RPMI8226 (cell line): Measurements from ENCODE around the gene SON.
A peak's percentile ranks its signal among the peaks of the same experiment; 100 is the strongest.
"Not testable (repeated sequence)": the region's sequence is repeated elsewhere in the genome, so short reads cannot be mapped to it uniquely, and the experiment has no call there.

Experiments used
- DNase-seq: peaks from one replicate; pipeline ENCODE4 v3.0.0-alpha.2; 2015

SON gene

DNA sequence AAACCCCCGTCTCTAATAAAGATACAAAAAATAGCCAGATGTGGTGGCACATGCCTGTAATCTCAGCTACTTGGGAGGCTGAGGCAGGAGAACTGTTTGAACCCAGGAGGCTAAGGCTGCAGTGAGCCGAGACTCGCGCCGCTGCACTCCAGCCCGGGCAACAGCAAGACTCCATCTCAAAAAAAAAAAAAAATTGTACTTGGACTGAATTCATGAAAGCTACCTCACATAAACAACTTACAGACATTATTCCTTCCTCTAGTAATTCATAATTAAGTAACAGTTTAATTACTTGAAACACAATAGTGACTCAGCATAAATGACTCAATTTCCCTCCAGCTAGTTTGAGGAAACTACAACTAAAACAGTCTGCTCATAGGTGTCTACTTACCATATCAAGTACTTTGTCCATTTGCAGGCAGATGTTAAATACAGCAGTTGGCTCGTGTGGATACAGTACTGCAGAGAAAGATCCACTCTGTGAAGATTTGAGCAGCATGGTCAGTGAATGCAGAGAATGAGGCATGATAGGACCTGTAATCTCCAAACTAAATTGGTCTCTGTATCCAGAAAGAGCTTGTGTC lies 36.2 kb downstream of the SON start:
- no peak for DNase-seq

DNA sequence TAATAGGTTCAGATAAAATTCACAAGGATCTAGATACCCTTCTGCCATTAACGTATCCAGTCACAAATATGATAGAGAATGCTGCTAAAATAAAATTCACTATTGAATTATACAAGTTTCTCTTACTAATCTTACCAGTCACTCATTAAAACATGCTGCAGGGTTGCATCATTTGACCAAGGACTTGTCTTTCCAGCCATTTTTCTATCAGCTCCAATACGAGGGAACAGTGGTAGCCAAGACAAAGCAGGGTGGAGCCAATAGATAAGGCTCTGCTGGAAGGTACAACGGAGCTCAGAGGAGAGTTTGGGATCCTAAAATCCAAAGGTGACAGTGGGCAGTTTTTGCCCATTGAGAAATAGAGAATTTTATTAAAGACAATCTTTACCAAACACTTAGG lies 41.6 kb downstream of the SON start:
- DNase-seq: no peak

DNA sequence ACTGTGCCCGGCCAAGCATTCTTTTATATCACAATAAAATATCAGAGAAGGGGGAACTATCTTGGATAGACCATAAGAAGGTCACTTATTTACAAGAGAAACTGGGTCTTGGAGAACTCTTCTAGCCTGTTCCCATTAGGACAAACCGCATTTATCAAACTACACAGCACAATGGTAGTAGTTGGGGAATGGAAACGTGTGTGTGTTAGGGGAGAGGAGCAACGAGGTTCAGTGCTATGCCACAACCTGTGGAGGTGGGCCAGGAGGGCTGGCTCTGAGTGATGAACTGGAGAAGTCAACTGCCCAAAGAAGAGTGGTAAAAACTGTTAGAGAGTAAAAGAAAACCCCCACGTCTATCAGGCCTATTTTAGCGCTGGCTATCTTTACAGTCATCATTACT lies 44.1 kb downstream of the SON start:
- DNase-seq: no peak

DNA sequence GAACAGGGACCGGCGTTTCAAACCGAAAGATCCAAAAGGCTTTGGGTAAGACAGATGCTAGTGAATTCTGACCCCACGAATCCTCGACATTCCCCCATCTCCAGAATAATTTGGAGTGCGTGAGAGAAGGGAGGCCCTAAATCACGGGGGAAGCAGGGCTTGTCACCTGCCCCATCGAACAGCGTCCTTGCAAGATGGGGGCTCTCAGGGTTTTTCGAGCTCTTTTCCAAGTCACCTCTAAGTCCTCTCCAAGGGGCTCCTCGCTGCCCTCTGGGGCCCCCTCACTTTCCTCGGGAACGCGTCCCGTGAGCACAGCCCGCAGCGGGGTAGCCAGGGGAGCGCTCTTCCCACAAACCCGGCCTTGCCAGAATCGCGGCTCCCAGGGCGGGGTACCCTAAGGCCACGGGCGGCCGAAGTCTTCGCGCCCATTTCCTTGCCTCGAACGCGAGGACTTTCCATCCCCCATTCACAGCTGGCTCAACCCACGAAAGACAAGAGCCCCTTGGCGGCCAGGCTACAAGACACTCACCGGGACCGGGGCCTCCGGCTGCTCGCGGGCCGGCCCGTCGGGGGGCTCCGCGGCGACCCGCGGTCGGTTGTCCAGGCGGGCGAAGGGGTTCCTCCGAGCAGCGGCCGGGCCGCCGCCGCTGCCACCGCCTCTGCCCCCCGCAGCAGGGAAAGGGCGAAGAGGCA lies 45.1 kb downstream of the SON start:
- DNase-seq: peak; percentile 68

DNA sequence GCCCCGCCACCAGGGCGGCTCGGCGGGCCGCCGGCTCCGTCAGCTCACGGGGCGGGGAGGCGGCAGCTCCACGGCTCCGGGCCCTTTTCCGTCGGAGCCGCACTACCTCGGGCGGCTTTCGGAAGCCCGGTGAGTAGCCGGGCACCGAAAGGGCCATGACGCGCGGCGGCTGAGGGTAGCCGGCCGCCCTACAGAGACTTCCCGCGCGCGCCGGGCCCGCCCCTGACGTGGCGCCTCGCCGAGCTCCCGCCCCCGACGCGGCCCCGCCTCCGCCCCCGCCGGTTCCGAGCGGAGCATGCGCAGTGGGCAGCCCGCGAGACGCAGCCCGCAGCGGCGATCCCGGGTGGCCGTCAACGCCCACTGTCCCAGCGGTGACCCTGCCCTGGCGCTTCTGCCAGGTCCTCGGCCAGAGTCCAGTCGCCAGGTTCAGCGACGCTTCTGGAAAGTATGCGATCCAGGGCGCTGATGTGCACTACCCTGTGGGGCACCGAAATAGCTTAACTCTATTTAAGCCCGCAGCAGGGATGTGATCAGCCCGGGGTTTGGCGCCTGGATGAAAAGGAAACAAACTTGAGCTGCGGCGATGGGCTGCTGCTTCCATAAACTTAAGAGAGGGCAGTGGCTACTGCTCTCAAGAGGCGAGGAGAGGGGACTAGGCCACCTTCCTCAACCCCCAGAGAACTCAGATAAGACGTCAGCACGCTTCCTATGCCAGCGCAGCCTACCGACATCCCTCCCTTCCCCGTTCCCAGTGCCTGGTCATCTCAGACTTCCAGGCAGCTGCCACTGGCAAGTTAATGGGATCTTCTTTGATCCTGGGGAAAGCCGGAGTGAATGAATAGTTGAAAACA lies 45.9 kb downstream of the SON start, which contains the start of gene DONSON:
Gene DONSON, minus strand, starts transcription at position 200 of the 851 bp plus-strand sequence. Its CDS starts 43 bp downstream, at position 157.
- peak; percentile 92 for DNase-seq

DNA sequence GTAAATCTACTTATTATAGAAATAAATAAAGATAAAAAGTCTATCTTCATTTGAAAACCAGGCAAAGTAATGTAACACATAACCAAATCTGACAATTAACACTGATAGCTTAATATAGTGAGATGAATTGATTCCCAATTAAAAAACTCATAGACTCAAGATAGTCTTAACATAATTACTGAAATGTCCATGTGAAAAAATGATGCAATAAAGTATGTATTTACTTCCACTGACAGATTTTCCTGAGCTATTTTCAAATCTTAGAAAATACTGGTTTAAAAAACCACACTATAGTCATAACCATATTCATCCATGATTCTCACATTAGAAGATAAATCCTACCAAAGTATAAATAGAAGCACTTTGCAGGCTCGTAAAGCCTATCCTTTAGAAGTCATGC lies 55.2 kb downstream of the SON start:
- no peak for DNase-seq

DNA sequence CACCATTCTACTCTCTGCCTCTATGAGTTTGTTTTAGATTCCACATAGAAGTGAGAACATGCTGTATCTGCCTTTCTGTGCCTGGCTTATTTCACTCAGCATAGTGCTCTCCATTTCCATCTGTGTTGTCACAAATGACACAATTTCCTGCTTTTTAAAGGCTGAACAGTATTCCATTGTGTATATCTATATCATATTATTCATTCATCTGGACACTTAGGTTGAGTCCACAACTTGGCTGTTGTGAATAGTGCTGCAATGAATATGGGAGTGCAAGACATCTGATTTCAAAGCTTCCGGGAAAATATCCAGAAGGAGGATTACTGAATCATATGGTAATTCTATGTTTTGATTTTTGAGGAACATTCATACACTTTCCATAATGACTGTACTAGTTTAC lies 65.7 kb downstream of the SON start:
- no peak for DNase-seq

DNA sequence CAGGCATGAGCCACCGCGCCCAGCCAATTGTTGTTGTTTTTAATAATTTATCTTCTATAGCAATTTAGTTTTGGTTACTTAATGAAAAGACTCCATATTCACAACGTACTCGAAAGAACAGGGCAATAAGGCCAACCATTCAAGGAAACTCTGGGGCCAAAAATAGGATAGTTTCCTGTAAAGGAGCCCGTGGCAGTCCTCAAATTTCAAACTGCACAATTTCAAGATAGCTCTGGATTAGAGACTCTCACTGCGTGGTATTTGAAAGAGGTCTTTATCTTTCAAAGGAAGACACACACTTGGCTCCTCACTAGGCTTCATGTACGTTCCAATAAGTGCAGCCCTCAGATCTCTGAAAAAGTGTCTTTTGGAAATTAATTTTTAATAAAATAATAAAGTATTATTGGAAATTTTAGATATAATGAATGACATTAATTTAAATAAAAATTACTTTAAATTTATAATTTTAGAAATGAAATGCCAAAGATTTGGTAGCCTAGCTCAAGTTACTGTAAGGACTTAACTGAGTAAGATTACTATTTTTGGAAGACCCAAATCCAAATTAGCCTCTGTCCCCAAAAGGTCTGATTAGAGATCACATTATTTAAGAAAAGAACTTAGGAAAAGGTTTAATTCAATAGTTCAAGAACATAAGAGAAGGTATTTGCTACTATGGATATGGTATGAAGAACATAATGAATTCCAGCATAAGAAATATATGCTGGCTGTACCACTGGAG lies 68.3 kb downstream of the SON start:
- DNase-seq: no peak

DNA sequence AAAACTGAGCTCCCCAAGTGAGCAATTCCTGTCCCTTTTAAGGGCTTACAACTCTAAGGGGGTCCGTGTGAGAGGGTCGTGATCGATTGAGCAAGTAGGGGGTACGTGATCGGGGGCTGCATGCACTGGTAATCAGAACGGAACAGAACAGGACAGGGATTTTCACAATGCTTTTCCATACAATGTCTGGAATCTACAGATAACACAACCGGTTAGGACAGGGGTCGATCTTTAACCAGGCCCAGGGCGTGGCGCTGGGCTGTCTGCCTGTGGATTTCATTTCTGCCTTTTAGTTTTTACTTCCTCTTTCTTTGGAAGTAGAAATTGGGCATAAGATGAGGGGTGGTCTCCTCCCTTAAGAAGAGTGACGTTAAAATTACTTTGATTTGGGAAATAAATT lies 74.7 kb downstream of the SON start:
- not testable (repeated sequence) for DNase-seq

DNA sequence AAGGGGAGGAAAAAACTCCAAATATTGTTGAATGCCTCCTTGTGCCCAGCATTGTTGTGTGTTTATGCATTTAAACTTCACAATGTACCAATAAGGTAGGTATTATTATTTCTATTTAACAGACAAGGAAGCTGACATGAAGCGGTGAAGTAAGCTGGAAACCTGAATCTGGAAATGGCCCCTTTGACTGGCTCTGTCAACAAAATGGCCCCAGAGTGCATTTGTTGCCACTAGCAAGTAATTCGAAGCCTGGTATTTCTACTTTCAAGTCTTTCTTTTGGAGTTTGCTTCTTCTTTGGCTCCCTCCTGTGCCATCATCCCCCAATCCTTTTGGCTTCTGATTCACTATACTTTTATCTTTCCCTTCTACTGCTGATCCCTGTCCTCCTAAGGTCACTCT lies 75.6 kb downstream of the SON start:
- no peak for DNase-seq

DNA sequence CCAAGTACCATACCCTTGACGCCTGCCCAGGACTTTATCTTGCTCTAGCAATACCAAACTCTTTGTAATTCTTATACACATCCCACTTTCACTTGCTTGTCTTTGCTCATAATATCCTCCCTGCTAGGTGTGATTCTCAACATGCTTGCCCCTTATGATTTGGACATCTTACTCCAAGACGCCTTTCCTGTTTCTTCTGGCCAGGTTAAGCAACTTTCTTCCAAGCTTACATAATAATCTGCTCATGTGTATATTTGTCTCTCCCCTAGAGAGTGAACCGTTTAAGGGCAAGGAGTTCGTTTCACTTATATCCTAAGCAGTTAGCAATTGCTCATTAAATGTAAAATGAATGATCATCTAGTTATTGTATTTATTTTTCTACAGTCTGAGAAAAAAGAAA lies 76.9 kb downstream of the SON start:
- DNase-seq: no peak

DNA sequence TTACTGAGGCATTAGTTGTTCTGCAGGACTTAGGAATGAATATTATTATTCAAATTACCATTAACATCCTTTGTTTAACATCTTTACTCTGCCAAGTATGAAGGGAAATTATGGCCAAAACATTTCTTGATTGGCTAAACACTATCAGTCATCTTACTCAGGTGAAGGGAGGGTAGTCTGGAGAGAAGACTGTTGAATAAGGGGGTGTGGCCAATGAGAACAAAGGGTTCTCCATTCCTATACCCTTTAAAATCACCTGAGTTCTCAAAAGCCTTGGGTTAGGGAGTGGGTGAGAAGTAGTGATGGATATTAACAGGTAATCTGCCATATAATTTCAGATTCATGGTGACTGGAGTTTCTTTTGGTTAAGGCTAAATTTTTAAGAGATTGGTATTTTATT lies 79.4 kb downstream of the SON start:
- no peak for DNase-seq

DNA sequence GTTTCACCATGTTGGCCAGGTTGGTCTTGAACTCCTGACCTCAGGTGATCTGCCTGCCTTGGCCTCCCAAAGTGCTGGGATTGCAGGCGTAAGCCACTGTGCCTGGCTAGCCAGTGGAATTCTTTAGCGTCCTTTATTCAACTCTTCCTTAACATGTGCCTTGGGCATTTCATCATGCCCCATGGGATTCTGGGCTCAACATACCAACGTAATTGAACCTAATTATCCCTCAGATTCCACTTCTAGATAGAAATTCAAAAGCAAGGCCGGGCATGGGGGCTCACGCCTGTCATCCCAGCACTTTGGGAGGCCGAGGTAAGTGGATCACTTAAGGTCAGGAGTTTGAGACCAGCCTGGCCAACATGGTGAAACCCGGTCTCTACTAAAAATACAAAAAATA lies 83.3 kb downstream of the SON start:
- DNase-seq: not testable (repeated sequence)
